B cell (primary cell): ENCODE data around the gene PTPN14. TPM values are rescaled to one million over a fixed set of nuclear protein-coding genes. Genes with fewer than 3 reads are reported as not detected.

ENCODE experiments used
- ATAC-seq: fragments of 200-7000 bp; cut with Tn5 transposase; one replicate; pipeline ENCODE4 v1.10.0; 2021; ENCODE audit warnings: low read depth, mild to moderate bottlenecking, moderate number of reproducible peaks, moderate library complexity
- CTCF ChIA-PET: fragments of 350-600 bp; sonication (Branson Sonifier 250); formaldehyde crosslinking; loops from one replicate; lab custom pipeline; 2021; ENCODE audit warnings: antibody characterized with exemption, inconsistent platforms; lab: Charles Lee
- POLR2A ChIA-PET: fragments of 350-600 bp; sonication (Branson Sonifier 250); formaldehyde crosslinking; loops from one replicate; lab custom pipeline; 2021; ENCODE audit warnings: antibody characterized with exemption; lab: Charles Lee
- DNase-seq: peaks from one replicate; pipeline ENCODE4 v3.0.0; 2013
- H2AFZ ChIP-seq: 2 replicates; pipeline ENCODE4 v1.6.1; 2012; ENCODE audit warnings: mild to moderate bottlenecking, low read depth, low read length; ENCODE audit not compliant: insufficient read depth, poor library complexity, severe bottlenecking
- H3K27ac ChIP-seq, 2 donors: 1 replicate in 1 of 2; 2 replicates in 1 of 2; pipeline ENCODE4 v1.5.1; 2012 to 2013; ENCODE audit warnings: low read length in 2 of 2, mild to moderate bottlenecking in 2 of 2, moderate library complexity in 1 of 2
- H3K27me3 ChIP-seq, 4 experiments: fragments of 200-600 bp in 1 of 4; sonication (generic) in 1 of 4; replicated peaks in 1 of 4; 1 replicate in 2 of 4; 2 replicates in 2 of 4; pipeline versions ENCODE4 v1.6.1 to v1.7.0; 2013 to 2016; ENCODE audit warnings: low read length in 3 of 4, mild to moderate bottlenecking in 2 of 4, mixed read lengths in 1 of 4, moderate library complexity in 1 of 4; ENCODE audit not compliant: insufficient read depth in 4 of 4, control insufficient read depth in 3 of 4; ENCODE audit errors: control extremely low read depth in 1 of 4
- H3K36me3 ChIP-seq, 2 experiments: replicated peaks in 1 of 2; 1 replicate in 1 of 2; 2 replicates in 1 of 2; pipeline versions ENCODE4 v1.6.1 to v1.7.1; 2013; ENCODE audit warnings: low read length in 1 of 2; ENCODE audit not compliant: insufficient read depth in 2 of 2, control insufficient read depth in 1 of 2; ENCODE audit errors: control extremely low read depth in 1 of 2, extremely low read depth in 1 of 2
- H3K4me1 ChIP-seq, 2 donors: fragments of 200-600 bp in 1 of 2; sonication (generic) in 1 of 2; 1 replicate in 1 of 2; 2 replicates in 1 of 2; pipeline versions ENCODE4 v1.5.1 to v1.6.1; 2013 to 2017; ENCODE audit warnings: low read length in 2 of 2; ENCODE audit not compliant: control insufficient read depth in 2 of 2, insufficient read depth in 2 of 2
- H3K4me2 ChIP-seq: replicated peaks from 2 replicates; pipeline ENCODE3; 2012; ENCODE audit warnings: mild to moderate bottlenecking, low read depth, low read length; ENCODE audit not compliant: poor library complexity, severe bottlenecking
- H3K4me3 ChIP-seq, 5 experiments: fragments of 200-600 bp in 1 of 5; sonication (generic) in 1 of 5; 1 replicate in 3 of 5; 2 replicates in 2 of 5; pipeline versions ENCODE4 v1.5.1 to v1.7.0; 2011 to 2016; ENCODE audit warnings: low read length in 4 of 5, mild to moderate bottlenecking in 4 of 5, low read depth in 2 of 5, control low read depth in 1 of 5, moderate library complexity in 1 of 5; ENCODE audit not compliant: insufficient read depth in 1 of 5; ENCODE audit errors: control extremely low read depth in 1 of 5, extremely low read depth in 1 of 5
- H3K79me2 ChIP-seq: fragments of 200-600 bp; sonication (generic); one replicate; pipeline ENCODE4 v1.6.0; 2016; ENCODE audit warnings: low read length; ENCODE audit not compliant: control insufficient read depth, insufficient read depth
- H3K9ac ChIP-seq: fragments of 200-600 bp; sonication (generic); 2 replicates; pipeline ENCODE4 v1.6.1; 2017; ENCODE audit warnings: mild to moderate bottlenecking, low read length, moderate library complexity
- H3K9me3 ChIP-seq, 3 donors: one replicate each; pipeline versions ENCODE4 v1.6.1 to v1.7.1; 2013; ENCODE audit warnings: low read length in 2 of 3; ENCODE audit not compliant: control insufficient read depth in 2 of 3, insufficient read depth in 1 of 3; ENCODE audit errors: control extremely low read depth in 1 of 3
- H4K20me1 ChIP-seq: 2 replicates; pipeline ENCODE4 v1.6.0; 2012; ENCODE audit warnings: mild to moderate bottlenecking, low read length; ENCODE audit not compliant: insufficient read depth, control insufficient read depth, poor library complexity, severe bottlenecking
- H3K27ac Mint-ChIP-seq: one replicate; pipeline ENCODE4 v1.8.0; 2021; ENCODE audit warnings: mixed read lengths
- H3K27me3 Mint-ChIP-seq: one replicate; pipeline ENCODE4 v1.8.0; 2021; ENCODE audit warnings: mixed read lengths
- H3K4me1 Mint-ChIP-seq: one replicate; pipeline ENCODE4 v1.8.0; 2021; ENCODE audit warnings: mixed read lengths
- H3K4me3 Mint-ChIP-seq: one replicate; pipeline ENCODE4 v1.8.0; 2021; ENCODE audit warnings: mixed read lengths
- H3K9me3 Mint-ChIP-seq: one replicate; pipeline ENCODE4 v1.8.0; 2022; ENCODE audit warnings: mixed read lengths; ENCODE audit not compliant: insufficient read depth
- CTCF ChIP-seq: fragments of 200-600 bp; IDR thresholded peaks from one replicate; pipeline ENCODE4 v1.8.0; 2022; ENCODE audit warnings: antibody characterized with exemption, mild to moderate bottlenecking
- EZH2 ChIP-seq: IDR thresholded peaks from 2 replicates; pipeline ENCODE4 v1.6.1; 2012; ENCODE audit warnings: borderline replicate concordance, low read depth, mild to moderate bottlenecking, moderate library complexity, low read length; ENCODE audit not compliant: insufficient read depth, poor library complexity, severe bottlenecking
- WGBS: methylation state at CpG from one replicate; pipeline ENCODE4 v1.1.5; 2013; ENCODE audit warnings: missing lambda C conversion rate; ENCODE audit not compliant: insufficient coverage; 5-methylcytosine and 5-hydroxymethylcytosine counted together
- intact Hi-C: fragments of 100-400 bp; cut with micrococcal nuclease; formaldehyde crosslinking; loops from one replicate; pipeline ENCODE4 v1.10.0; 2022
- polyA plus RNA-seq: library from polyadenylated mRNA; depleted of rRNA; stranded (reverse); fragments of >200 nt; gene quantifications from 2 replicates; pipeline ENCODE4 v1.2.3, GENCODE V29; 2012
- total RNA-seq, 2 donors: library from RNA; stranded (reverse); fragments of 120-200 nt in 1 of 2; gene quantifications; 1 replicate in 1 of 2; 2 replicates in 1 of 2; pipeline versions ENCODE4 v1.2.3 to v1.2.4, GENCODE V29; 2013 to 2022

Gene PTPN14
- total and polyA plus RNA-seq, 2 donors (not counting 1 experiment from before 2014, with no cell fraction given) = under 0.01 TPM; not detected in 1

GRCh38 chr1:214476229-214476985 lies 75.0 kb downstream of the PTPN14 start:
- no peak for TF ChIP-seq CTCF
- TF ChIP-seq EZH2 = no peak
- Mint-ChIP-seq H3K4me3 (no peak overlapping the region), H3K4me1 (no peaks in the 10 kb centered on the region), H3K27ac (no peak overlapping the region), H3K9me3 (no peaks in the 10 kb centered on the region), H3K27me3 (peaks cover 12% of the 10 kb centered on the region)
- H3K36me3 ChIP-seq = no peaks in the 10 kb centered on the region
- POLR2A ChIA-PET = no interaction called here
- H3K79me2 ChIP-seq = no peaks in the 10 kb centered on the region
- no peaks in the 10 kb centered on the region for H3K9me3 ChIP-seq
- H3K27ac ChIP-seq = no peak overlapping the region
- ATAC-seq = no peak
- WGBS = 88% methylated on average over 6 of the region's 10 CpGs
- CTCF ChIA-PET = no interaction called here
- H3K4me1 ChIP-seq = no peaks in the 10 kb centered on the region
- no peak overlapping the region for H3K9ac ChIP-seq
- no peak overlapping the region for H3K4me3 ChIP-seq
- H3K4me2 ChIP-seq = no peak overlapping the region
- intact Hi-C loops = no loop called here
- no peak overlapping the region for H2AFZ ChIP-seq
- no peaks in the 10 kb centered on the region for H4K20me1 ChIP-seq
- DNase-seq = no peak
- H3K27me3 ChIP-seq = peaks cover 0 to 3% (median 0%) of the 10 kb centered on the region in 4 experiments

DNA sequence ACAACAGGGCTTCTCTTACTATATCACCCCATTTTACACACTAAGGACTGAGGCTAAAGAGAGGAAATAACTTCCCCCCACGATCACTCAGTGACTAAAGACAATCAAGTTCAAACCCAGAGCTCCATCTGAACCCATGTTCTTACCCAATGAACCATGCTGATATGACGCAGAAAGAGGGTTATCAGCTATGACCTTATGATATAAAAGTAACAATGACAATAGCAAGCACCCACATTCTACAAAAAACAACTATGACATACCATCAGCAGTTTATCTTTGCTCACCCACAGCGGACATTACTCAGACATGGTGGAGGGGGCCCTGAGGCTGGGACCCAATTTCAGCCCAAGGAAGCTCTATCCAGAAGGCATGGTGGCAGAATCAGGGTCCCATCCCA lies 75.7 kb downstream of the PTPN14 start:
- H2AFZ ChIP-seq = no peak overlapping the region
- H3K36me3 ChIP-seq = no peaks in the 10 kb centered on the region
- ChIA-PET POLR2A (no interaction called here), CTCF (interaction anchor here (0.5 kb wide), 1 partner anchor 549 kb away, joined by 5 read pairs; no protein-coding TSS in a partner anchor)
- H3K9ac ChIP-seq = no peak overlapping the region
- H3K79me2 ChIP-seq = no peaks in the 10 kb centered on the region
- intact Hi-C loops = no loop called here
- H3K27ac ChIP-seq = no peak overlapping the region
- ATAC-seq = no peak
- no peak overlapping the region for H3K4me3 ChIP-seq
- no peak overlapping the region for H3K27ac Mint-ChIP-seq
- H3K4me2 ChIP-seq = no peak overlapping the region
- H3K27me3 Mint-ChIP-seq = peaks cover 12% of the 10 kb centered on the region
- no peak overlapping the region for H3K4me3 Mint-ChIP-seq
- peaks cover 0 to 3% (median 0%) of the 10 kb centered on the region in 4 experiments for H3K27me3 ChIP-seq
- no peaks in the 10 kb centered on the region for H3K4me1 Mint-ChIP-seq
- H3K9me3 ChIP-seq = no peaks in the 10 kb centered on the region
- TF ChIP-seq CTCF = no peak
- TF ChIP-seq EZH2 = no peak
- no peak for DNase-seq
- no peaks in the 10 kb centered on the region for H4K20me1 ChIP-seq
- no peaks in the 10 kb centered on the region for H3K4me1 ChIP-seq
- H3K9me3 Mint-ChIP-seq = no peaks in the 10 kb centered on the region
- 80% methylated on average over 2 of the region's 3 CpGs for WGBS
